Hepatocyte (in vitro differentiated cells): Measurements from ENCODE around the gene HID1.

Source experiments
- EZH2 ChIP-seq: fragments of 200-600 bp; sonication (generic); IDR thresholded peaks from 2 replicates; pipeline ENCODE4 v1.6.1; 2016; ENCODE audit warnings: antibody characterized with exemption, mild to moderate bottlenecking, borderline replicate concordance
- EZH2phosphoT487 ChIP-seq: fragments of 200-600 bp; sonication (generic); IDR thresholded peaks from one replicate; pipeline ENCODE4 v1.6.1; 2018; ENCODE audit warnings: antibody characterized with exemption, mild to moderate bottlenecking, low read depth, moderate library complexity; ENCODE audit not compliant: unreplicated experiment, severe bottlenecking

DNA sequence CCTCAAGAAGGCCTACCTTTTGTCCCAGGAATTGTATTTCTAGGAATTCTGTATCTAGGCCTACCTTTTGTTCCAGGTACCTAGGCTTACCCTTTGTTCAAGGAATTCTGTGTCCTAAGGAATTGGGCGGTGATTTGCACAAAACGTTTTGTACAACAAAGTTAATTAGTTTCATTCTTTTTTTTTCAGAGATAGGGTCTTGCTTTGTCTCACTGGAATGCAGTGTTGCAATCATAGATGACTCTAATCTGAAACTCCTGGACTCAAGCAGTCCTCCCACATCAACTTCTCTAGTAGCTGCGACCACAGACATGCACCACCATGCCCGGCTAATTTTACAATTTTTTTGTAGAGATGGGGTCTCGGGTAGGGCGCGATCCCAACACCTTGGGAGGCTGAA, 21.9 kb upstream of the HID1 start:
- TF ChIP-seq EZH2 = no peak
- no peak for TF ChIP-seq EZH2phosphoT487
